GM21737 (cell line): ENCODE data around the gene POR.

ENCODE experiments used
- ATAC-seq: cut with Tn5 transposase; IDR thresholded peaks from one replicate; pipeline ENCODE4 v1.9.1; 2021; ENCODE audit warnings: mild to moderate bottlenecking, moderate library complexity; ENCODE audit not compliant: unreplicated experiment

Gene POR

GRCh38 chr7:75950111-75950681, 35.2 kb downstream of the POR start:
- no peak for ATAC-seq

DNA sequence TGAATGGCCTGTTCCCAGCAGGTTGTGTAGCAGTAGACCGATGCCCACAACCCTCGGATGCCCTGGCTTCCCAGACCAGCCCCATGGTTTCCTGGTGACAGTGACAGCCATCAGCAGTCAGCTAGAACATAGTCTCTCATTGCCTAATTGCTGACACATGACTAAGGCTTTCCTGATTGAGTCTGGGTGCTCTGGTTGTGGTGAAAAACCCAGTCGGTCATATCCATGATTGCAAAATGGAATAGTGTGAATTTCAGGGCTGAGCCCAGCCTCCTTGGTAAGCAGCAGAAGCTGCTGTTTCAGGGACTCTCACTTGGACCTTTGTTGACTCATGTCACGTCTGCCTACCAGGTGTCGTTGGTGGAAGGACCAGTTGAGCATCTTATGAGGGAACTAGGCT, 36.6 kb downstream of the POR start:
- ATAC-seq: no peak

GRCh38 chr7:75953431-75953830, 38.5 kb downstream of the POR start:
- ATAC-seq: no peak

- no peak for ATAC-seq
Measured at GRCh38 chr7:75953931-75954330, 39.0 kb downstream of the POR start.

GRCh38 chr7:75955331-75955955, 40.5 kb downstream of the POR start:
- ATAC-seq: no peak

DNA sequence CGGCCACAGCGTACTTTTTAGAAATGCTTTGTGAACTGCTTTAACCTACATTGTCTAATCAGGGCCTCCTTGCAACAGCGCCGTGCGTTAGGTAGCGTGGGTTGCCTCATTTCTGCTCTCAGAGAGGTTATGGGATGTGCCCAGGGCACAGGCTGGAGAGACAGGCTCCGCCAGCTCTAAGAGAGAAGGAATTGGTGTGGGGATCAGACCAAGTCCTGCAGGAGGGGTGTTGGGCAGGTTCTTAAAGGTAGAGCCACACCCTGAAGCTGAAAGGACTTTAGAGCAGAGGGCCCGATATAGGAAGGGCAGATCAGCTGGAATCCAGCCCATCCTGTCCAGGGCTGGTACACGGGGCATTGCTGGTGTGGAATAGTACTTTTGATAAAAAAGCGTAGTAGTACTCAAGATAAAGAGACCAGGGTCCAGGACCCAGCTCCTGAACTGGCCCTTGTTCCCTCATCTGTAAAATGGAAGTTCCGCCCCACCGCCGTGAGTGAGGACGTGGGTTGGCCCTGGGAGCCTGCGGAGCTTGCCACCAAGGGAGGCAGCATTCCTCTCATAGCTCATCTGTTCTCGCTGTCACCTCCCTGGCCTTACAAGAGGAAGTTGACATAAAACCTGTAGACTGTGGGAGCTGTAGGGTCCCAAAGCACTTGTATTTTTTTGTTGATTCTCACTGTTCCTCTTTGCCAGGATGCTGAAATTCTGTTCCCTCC, 42.2 kb downstream of the POR start:
- ATAC-seq: no peak

- ATAC-seq: no peak
Measured at GRCh38 chr7:75958802-75959543, 44.0 kb downstream of the POR start.

DNA sequence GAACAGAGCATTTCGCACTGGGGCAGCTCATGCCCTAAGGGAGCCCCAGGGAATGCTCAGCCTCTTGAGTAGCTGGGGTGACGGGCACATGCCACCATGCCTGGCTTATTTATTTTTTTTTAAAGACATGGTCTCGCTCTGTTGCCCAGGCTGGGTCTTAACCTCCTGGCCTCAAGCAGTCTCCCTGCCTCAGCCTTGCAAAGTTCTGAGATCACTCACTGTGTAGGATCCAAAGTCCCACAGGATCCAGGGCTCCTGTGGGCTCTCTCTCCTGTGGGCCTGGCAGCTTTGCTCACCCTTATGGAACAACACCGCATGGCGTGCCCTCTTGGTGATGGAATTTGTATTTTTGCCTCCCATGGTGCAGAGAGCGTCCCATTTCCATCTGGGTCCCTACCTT, 45.4 kb downstream of the POR start:
- ATAC-seq: no peak

- ATAC-seq: no peak
Measured at GRCh38 chr7:75961218-75961617, 46.3 kb downstream of the POR start.

DNA sequence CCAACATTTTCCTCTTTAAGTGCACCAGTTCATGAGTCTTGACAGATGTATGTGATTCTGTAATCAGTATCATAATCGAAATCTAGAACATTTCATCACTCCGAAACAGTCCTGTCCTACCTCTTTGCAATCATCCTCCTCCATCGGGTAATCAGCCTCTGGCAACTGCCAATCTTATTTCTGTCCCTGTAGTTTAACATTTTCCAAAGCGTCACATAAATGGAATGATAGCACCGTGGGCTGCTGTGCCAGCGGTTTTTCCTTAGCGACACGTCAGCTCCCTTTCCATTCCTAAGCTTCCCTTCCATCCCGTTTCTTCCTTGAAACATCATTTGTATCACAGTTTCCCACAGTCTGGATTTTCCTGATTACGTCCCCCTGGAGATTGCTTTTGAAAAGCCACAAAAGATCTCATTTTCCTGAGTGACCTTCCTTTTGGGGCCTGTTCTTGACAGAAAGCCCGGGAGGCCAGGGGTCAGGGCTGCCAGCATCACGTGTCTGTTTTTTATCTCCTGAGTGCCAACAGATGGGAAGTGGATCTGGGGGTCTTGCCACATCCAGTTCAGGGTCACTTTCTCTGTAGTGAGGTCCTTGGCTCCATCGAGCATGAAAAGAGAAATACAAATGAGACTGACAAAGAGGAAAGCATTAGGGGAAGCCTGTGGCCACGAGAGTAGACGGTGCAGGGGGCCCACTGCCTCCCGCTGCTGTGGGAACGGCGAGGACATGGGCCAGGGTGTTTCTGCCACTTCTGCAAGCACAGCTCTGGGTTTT, 47.8 kb downstream of the POR start:
- ATAC-seq: no peak

- ATAC-seq: no peak
Measured at GRCh38 chr7:75963381-75963995, 48.5 kb downstream of the POR start.

DNA sequence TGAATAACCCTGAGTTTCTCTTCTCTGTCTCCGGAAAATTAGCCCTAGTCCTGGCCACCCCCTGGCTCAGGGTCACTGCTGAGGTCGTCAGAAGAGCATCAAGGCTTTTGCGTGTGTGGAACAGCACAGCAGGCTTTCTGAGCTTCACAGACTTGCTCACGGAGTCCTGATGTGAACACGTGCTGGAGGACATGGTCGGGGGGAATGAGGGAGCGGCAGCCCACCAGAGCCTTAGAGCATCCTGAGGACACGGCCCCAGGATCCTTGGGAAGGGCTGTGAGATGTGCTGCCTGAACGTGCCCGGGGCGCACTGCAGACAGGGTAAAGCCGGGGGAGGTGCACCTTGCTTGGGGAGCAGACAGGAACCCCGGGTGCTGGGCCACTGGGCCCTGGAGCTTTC, 50.7 kb downstream of the POR start:
- no peak for ATAC-seq

DNA sequence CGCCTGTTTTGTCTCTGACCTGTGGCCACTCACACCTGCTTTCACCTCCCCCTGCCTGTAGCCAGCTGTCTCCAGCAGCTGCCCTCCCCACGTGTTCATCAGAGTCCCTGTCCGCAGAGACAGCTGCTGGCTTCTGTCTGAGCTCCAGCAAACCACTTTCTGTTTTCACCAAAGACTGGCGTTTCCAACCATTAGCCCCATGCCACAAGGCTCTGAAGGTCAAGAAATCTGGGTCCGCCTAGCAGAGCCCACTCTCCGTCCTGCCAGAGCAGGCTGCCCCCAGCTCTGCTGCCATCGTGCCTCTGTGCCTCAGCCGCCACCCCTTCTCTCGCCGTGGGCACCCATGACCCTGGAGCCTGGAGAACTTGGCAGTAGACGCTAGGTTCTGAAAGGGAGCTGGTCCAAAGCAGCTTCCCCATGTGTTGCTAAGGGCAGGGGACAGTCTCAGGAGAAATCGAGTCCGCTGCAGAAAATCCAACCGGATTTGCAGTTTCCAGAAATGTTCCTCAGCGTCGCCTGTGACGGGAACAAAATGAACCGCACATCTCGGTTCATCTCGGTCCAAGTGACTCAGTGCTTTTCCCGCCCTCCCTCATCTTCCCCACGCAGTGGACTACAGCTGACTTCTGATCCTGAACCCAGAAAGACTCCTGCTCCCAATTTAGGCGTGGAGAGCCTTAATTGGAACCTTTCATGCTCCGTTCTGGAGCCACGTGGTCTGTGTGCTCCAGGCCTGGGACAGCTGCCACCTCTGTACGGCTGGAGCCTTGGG, 51.4 kb downstream of the POR start:
- no peak for ATAC-seq

GRCh38 chr7:75967055-75967454, 52.1 kb downstream of the POR start:
- ATAC-seq: no peak

DNA sequence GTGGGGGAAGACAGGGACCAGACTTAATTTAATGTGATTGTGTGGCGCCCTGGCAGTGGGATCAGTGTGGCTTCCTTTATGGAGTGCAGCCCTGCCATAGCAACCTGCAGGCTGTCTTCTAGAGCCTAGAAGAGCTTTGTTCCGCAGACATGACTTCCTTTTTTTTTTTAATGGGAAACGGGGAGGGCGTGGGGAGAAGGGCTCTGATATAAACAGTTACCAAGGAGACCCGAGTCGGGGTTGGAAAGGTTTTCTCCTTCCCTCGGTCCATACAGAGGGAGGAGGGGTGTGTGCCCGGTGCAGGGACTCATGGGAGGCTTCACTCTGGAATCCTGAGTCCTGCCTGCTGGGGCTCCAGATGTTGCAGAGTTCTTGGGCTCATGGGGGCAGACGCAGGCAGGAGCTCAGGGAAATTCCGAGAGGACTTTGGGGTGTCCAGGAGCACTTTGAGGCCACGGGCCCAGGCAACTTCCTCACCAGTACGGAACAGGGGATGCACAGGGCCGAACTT, 52.6 kb downstream of the POR start:
- no peak for ATAC-seq

DNA sequence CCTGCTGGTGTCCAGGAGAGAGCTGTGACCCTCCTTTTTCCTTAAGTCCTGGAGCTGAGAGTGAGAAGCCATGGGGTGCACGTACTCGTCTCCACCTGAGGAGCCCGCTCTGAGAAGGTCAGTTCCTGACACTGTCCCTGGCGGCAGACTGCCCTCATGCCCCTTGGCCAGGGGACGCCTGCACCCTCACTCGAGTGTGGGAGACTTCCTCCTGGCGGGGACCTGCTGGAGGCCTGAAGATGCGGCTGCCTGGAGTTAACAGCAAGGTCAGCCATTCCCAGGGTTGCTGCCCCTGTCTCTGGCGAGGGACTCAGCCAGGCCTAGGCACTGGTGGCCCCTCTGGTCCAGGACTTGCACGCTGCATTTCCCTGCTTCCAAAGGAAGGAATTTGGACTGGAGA, 53.1 kb downstream of the POR start:
- ATAC-seq: no peak

DNA sequence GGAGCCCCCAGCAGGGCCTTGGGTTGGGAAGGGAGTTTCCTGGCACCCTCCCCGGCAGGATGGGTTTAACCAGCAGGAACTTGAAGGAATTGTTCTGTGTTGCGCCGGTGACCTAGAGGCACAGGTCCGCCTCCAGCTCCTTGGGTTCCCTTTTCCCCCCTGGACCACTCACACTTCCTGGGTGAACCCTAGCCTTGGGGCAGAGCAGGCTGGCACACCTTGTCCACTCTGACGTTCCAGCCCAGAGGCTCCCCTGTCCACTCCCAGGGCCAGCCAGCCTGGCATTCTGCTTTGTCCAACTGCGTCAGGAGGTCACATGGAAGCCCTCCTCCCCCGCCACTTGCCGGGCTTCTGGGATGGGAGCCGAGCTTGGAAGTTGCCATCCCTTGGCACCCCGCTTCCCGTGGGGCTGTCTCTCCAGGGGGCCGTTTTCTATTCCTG, 53.6 kb downstream of the POR start:
- ATAC-seq: no peak

DNA sequence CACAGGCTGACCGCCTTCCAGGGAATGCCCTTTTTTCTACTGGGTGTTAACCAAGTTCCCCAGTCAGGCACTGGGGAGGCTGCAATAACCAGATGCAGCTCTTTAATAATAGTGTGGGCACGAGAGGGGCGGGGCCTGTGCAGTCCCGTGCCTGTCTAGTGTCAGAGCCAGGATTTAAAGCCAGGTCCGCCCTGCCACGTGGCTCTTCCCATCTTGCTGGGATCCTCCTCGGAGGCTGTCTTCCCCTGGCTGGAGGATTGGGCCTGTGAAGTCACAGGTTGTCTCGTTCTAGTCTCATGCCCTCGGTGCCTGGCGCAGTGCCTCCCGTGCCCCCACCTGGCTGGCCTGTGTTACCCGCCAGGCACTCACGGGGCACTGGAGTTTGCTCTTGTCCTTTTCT, 54.2 kb downstream of the POR start:
- no peak for ATAC-seq

DNA sequence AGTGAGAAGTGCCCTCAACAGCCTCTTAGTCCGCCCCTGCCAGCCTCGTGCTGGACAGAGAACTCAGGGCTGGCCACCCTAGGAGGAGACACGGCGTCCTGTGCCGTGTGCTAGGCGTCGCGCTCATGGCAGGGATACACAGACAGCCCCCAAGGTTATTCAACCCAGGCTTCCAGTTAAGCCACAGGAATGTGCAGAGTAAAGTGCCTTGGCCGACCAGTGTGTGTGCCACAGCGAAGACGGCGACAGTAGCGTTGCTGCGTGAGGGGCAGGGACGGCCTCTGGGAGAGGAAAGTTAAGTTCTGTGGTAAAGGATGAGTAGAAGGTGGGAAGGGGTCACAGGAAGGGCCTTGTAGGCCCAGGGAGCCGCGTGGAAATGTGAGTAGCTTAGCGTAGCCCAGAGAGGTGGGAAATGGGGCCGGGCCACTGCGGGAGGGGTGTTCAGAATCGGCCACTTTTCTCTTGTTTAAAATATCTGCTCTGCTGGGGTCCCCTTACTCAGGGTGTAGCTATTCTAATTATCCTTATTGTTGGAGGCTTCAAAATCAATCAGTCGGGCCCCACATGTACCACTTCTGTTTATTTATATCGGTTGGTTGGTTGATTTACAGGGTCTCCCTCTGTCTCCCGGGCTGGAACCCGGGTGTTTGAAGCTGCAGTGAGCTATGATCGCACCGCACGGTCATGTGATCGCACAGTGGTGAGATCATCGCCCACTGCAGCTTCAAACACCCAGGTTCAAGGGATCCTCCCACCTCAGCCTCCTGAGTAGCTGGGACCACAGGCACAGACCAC, 54.9 kb downstream of the POR start:
- no peak for ATAC-seq
